ENCODE results near the gene E4F1.

The E4F1 gene

GRCh38 chr16:2194166-2194834 lies 29.1 kb upstream of the E4F1 start:
- DNase-seq (ENCODE audit: low read depth, low spot score) = no peak
- TF ChIP-seq, protein P1, sequence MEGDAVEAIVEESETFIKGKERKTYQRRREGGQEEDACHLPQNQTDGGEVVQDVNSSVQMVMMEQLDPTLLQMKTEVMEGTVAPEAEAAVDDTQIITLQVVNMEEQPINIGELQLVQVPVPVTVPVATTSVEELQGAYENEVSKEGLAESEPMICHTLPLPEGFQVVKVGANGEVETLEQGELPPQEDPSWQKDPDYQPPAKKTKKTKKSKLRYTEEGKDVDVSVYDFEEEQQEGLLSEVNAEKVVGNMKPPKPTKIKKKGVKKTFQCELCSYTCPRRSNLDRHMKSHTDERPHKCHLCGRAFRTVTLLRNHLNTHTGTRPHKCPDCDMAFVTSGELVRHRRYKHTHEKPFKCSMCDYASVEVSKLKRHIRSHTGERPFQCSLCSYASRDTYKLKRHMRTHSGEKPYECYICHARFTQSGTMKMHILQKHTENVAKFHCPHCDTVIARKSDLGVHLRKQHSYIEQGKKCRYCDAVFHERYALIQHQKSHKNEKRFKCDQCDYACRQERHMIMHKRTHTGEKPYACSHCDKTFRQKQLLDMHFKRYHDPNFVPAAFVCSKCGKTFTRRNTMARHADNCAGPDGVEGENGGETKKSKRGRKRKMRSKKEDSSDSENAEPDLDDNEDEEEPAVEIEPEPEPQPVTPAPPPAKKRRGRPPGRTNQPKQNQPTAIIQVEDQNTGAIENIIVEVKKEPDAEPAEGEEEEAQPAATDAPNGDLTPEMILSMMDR (IDR thresholded peaks at IDR 0.05; ENCODE audit: insufficient read depth, low read length, missing control alignments) = no peak
- POLR2A ChIA-PET = interaction anchor here (0.6 to 1.9 kb wide), 2 partner anchors 11 to 39 kb away, joined by 3 to 11 read pairs; partner anchors contain the start of gene TRAF7

DNA sequence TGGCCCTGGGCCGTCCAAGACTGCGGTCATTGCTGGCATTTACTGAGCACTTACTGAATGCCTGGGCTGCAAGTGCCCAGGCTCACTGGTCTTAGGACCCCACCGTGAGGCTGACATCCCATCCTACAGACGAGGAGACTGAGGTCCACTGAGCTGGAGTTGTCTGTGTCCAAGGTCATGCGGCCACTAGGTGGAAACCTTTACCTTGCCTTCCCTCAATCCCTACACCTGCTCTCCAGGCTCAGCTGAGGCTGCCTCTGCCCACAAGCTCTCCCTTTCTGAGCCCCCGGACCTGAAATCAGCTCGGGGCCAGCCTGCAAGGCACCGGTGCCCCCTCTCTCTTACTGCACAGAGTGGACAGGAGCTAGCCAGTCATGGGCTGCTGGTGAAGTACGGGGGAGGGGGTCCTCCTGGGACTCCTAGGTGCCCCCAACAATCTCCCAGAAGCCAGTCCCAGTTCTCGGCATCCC lies 28.5 kb upstream of the E4F1 start:
- TF ChIP-seq, protein P1 (IDR thresholded peaks at IDR 0.05; ENCODE audit: insufficient read depth, low read length, missing control alignments) = peak; percentile 28
- ChIA-PET POLR2A (interaction anchor here (0.6 to 1.9 kb wide), 2 partner anchors 11 to 40 kb away, joined by 3 to 11 read pairs; partner anchors contain the start of gene TRAF7), CTCF (interaction anchor here (1.6 to 2.1 kb wide), 4 partner anchors 9 to 57 kb away, joined by 3 to 10 read pairs (median 6); partner anchors contain the start of gene ECI1)
- DNase-seq (ENCODE audit: low read depth, low spot score) = no peak
- H3K4me3 ChIP-seq (ENCODE audit: low read depth, low read length) = no peak overlapping the region

More at GRCh38 chr16:2194166-2194834, 29.1 kb upstream of the E4F1 start:
- no peak overlapping the region for H3K4me3 ChIP-seq (ENCODE audit: low read depth, low read length)
- CTCF ChIA-PET = interaction anchor here (1.6 to 2.1 kb wide), 4 partner anchors 9 to 57 kb away, joined by 3 to 10 read pairs (median 6); partner anchors contain the start of gene ECI1

DNA sequence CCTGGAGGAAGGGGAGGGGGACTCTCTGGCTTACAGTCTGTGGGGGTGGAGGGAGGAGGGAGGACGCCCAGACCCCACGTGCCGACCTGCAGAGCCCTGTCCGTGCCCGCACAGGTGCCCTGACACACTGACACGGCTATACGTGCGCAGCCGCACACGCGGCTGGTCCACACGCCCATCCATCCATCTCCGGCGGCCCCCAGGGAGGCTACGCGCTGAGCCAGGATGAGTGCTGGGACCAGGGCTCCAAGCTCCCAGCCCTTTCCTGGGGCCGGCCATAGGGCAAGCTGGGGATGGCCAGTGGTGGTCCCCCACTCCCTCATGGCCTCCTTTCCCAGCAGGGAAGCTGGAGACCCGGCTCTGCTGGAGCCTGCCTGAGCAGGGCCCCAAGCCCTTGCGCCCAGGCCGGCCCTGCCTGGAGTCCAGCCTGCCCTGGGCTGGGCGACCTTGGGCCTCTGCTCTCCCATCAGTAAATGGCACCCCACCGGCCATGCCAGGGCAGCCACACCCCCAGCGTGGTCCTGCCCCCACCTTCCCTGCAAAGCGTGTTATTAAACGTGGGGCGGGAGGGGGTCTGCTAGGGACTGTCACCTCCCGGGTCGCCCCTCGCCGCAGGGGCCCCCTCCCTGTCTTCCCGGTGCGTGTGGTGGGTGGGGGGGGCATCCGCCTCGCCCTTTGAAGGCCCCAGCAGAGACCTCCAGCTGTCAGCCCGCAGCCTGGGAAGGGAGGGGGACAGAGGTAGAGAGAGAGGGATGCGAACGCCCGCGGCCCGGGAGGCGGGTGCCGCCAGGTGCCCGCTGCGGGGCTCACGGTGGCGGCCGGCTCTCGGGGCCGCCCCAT lies 27.8 kb upstream of the E4F1 start:
- CTCF ChIA-PET = interaction anchor here (1.6 to 2.1 kb wide), 4 partner anchors 8 to 56 kb away, joined by 3 to 10 read pairs (median 6); partner anchors contain the start of gene ECI1
- POLR2A ChIA-PET = interaction anchor here (1.3 to 1.9 kb wide), 2 partner anchors 40 to 41 kb away, joined by 5 to 11 read pairs; partner anchors contain the start of gene TRAF7
- no peak for DNase-seq (ENCODE audit: low read depth, low spot score)
- H3K4me3 ChIP-seq (ENCODE audit: low read depth, low read length) = no peak overlapping the region
- TF ChIP-seq, protein P1 (IDR thresholded peaks at IDR 0.05; ENCODE audit: insufficient read depth, low read length, missing control alignments) = no peak

GRCh38 chr16:2196162-2196980 lies 27.0 kb upstream of the E4F1 start, which contains the start of gene CASKIN1:
CASKIN1 (minus strand) TSS chr16:2196605; CDS start chr16:2196432, 173 bp downstream.
- no peak for DNase-seq (ENCODE audit: low read depth, low spot score)
- ChIA-PET CTCF (interaction anchor here (1.4 kb wide), 1 partner anchor 10 kb away, joined by 3 read pairs; no protein-coding TSS in a partner anchor), POLR2A (interaction anchor here (1.3 kb wide), 1 partner anchor 42 kb away, joined by 5 read pairs; no protein-coding TSS in a partner anchor)
- H3K4me3 ChIP-seq (ENCODE audit: low read depth, low read length) = peak within 1 kb of the TSS; percentile 42
- TF ChIP-seq, protein P1 (IDR thresholded peaks at IDR 0.05; ENCODE audit: insufficient read depth, low read length, missing control alignments) = no peak

DNA sequence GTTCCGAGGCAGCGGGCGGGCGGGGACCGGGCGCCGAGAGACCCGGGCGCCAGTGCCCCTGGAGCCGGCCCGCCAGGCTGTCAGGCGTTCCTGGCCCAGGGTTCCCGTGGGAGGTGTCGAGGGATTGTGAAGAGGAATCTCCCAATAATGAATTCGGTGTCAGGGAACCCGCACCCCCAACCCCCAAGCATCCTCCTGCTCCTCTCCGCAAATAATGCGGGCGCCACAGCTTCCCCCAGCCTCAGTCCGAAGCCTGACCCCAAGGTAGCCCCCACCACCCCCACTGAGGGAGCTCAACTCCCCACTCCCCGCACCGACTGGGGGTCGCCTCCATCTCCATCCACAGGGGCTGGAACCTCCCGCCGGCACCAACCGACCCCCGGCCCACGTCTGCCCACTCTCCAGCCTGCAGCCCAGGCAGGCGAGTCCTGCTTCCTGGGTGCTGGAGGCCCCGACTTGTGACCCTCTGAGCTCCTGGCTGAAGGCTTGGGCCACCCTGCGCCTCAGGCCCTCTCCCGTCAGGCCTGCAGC lies 26.3 kb upstream of the E4F1 start:
- H3K4me3 ChIP-seq (ENCODE audit: low read depth, low read length) = no peak overlapping the region
- TF ChIP-seq, protein P1 (IDR thresholded peaks at IDR 0.05; ENCODE audit: insufficient read depth, low read length, missing control alignments) = no peak
- ChIA-PET CTCF (interaction anchor here (1.4 kb wide), 1 partner anchor 9 kb away, joined by 3 read pairs; no protein-coding TSS in a partner anchor), POLR2A (interaction anchor here (1.3 kb wide), 1 partner anchor 43 kb away, joined by 5 read pairs; no protein-coding TSS in a partner anchor)
- DNase-seq (ENCODE audit: low read depth, low spot score) = no peak
